Karpas-422 (cell line): ENCODE data around the gene ASPHD2. TPM values are rescaled to one million over a fixed set of nuclear protein-coding genes. Genes with fewer than 3 reads are reported as not detected.
A peak's percentile ranks its signal among the peaks of the same experiment; 100 is the strongest.

Experiments used
- DNase-seq: peaks from one replicate; pipeline ENCODE4 v3.0.0-alpha.2; 2015
- H2AFZ ChIP-seq: fragments of 200-600 bp; sonication (generic); 2 replicates; pipeline ENCODE4 v1.6.1; 2014; ENCODE audit warnings: antibody characterized with exemption, low read length, mixed read lengths
- H3K27ac ChIP-seq: fragments of 200-600 bp; sonication (generic); 2 replicates; pipeline ENCODE4 v1.5.1; 2014; ENCODE audit warnings: mild to moderate bottlenecking, low read length, moderate library complexity
- H3K27me3 ChIP-seq: fragments of 200-600 bp; sonication (generic); 2 replicates; pipeline ENCODE4 v1.6.1; 2014; ENCODE audit warnings: low read length, mixed read lengths
- H3K36me3 ChIP-seq: fragments of 200-600 bp; sonication (generic); 2 replicates; pipeline ENCODE4 v1.6.1; 2014; ENCODE audit warnings: low read length, mixed read lengths; ENCODE audit not compliant: insufficient read depth
- H3K4me1 ChIP-seq: fragments of 200-600 bp; sonication (generic); 2 replicates; pipeline ENCODE4 v1.6.1; 2014; ENCODE audit warnings: mild to moderate bottlenecking, low read length, mixed read lengths
- H3K4me2 ChIP-seq: fragments of 200-600 bp; sonication (generic); 2 replicates; pipeline ENCODE4 v1.6.1; 2014; ENCODE audit warnings: low read length, low read depth, mild to moderate bottlenecking; ENCODE audit not compliant: poor library complexity, severe bottlenecking
- H3K4me3 ChIP-seq: fragments of 200-600 bp; sonication (generic); 2 replicates; pipeline ENCODE4 v1.5.1; 2014; ENCODE audit warnings: mild to moderate bottlenecking, antibody characterized with exemption, low read length, mixed read lengths
- H3K79me2 ChIP-seq: fragments of 200-600 bp; sonication (generic); 2 replicates; pipeline ENCODE4 v1.6.1; 2014; ENCODE audit warnings: mild to moderate bottlenecking, low read length, mixed read lengths
- H3K9ac ChIP-seq: fragments of 200-600 bp; sonication (generic); 2 replicates; pipeline ENCODE4 v1.6.0; 2014; ENCODE audit warnings: low read length
- H3K9me2 ChIP-seq: fragments of 200-600 bp; sonication (generic), shearing (Covaris generic); replicated peaks from 2 replicates; pipeline ENCODE4 v1.6.0; 2014; ENCODE audit warnings: mild to moderate bottlenecking, low read length, moderate library complexity; ENCODE audit not compliant: insufficient read depth
- H3K9me3 ChIP-seq: fragments of 300-700, 200-600 bp; sonication (generic); 2 replicates; pipeline ENCODE4 v1.6.1; 2014; ENCODE audit warnings: low read length, mixed read lengths
- H4K20me1 ChIP-seq: fragments of 200-600 bp; sonication (generic); 2 replicates; pipeline ENCODE4 v1.6.1; 2014; ENCODE audit warnings: mild to moderate bottlenecking, antibody characterized with exemption, low read length, low read depth; ENCODE audit not compliant: insufficient read depth
- total RNA-seq: library from RNA; depleted of rRNA; stranded (reverse); fragments of >200 nt; shearing (Covaris generic); gene quantifications from 2 replicates; pipeline ENCODE4 v1.2.3, GENCODE V29; 2014; ENCODE audit warnings: low replicate concordance; rRNA removed

Gene ASPHD2
- total RNA-seq = 30.7 and 33.3 TPM in 2 replicates

GRCh38 chr22:26428515-26429457 lies at the start of gene ASPHD2:
ASPHD2 (plus strand) TSS chr22:26429260; CDS start chr22:26433616, 4,356 bp downstream.
- Histone ChIP-seq H3K27ac (peak within 1 kb of the TSS; percentile 97), H3K4me3 (peak within 1 kb of the TSS; percentile 96), H2AFZ (peak within 1 kb of the TSS; percentile 79; the same call in 1 of the 2 replicates), H3K9me3 (peaks cover under 1% of the 10 kb centered on the region; the same call in 1 of the 2 replicates), H4K20me1 (0 out of 2 replicates have a peak, but pooled peaks cover 4% of the 10 kb centered on the region), H3K79me2 (peaks cover 44% of the 10 kb centered on the region), H3K4me1 (peaks cover 28% of the 10 kb centered on the region), H3K9ac (peak within 1 kb of the TSS; percentile 92), H3K4me2 (peak within 1 kb of the TSS; percentile 86), H3K27me3 (no peaks in the 10 kb centered on the region), H3K9me2 (no peaks in the 10 kb centered on the region), H3K36me3 (no peaks in the 10 kb centered on the region; the same call in 1 of the 2 replicates)
- peak; percentile 94 for DNase-seq

GRCh38 chr22:26380072-26380830 lies 48.8 kb upstream of the ASPHD2 start:
- Histone ChIP-seq H3K9me2 (no peaks in the 10 kb centered on the region), H3K36me3 (no peaks in the 10 kb centered on the region; the same call in 1 of the 2 replicates)

GRCh38 chr22:26382782-26383181 lies 46.3 kb upstream of the ASPHD2 start:
- Histone ChIP-seq H3K36me3 (no peaks in the 10 kb centered on the region; the same call in 1 of the 2 replicates), H3K9ac (no peak overlapping the region; the same call in 1 of the 2 replicates), H3K79me2 (no peaks in the 10 kb centered on the region), H3K9me2 (no peaks in the 10 kb centered on the region), H3K4me2 (no peak overlapping the region), H4K20me1 (no peaks in the 10 kb centered on the region), H3K4me3 (no peak overlapping the region), H3K4me1 (peaks cover 76% of the 10 kb centered on the region), H3K27ac (peak overlapping the region; percentile 44), H2AFZ (no peak overlapping the region), H3K9me3 (no peaks in the 10 kb centered on the region), H3K27me3 (no peaks in the 10 kb centered on the region)
- no peak for DNase-seq

More at GRCh38 chr22:26380072-26380830, 48.8 kb upstream of the ASPHD2 start:
- no peaks in the 10 kb centered on the region for H4K20me1 ChIP-seq
- no peak overlapping the region for H2AFZ ChIP-seq
- H3K27ac ChIP-seq = no peak overlapping the region
- H3K79me2 ChIP-seq = no peaks in the 10 kb centered on the region
- H3K27me3 ChIP-seq = no peaks in the 10 kb centered on the region
- no peak overlapping the region for H3K4me2 ChIP-seq
- H3K4me3 ChIP-seq = no peak overlapping the region
- H3K9ac ChIP-seq = no peak overlapping the region
- DNase-seq = no peak
- H3K4me1 ChIP-seq = peaks cover 58% of the 10 kb centered on the region
- no peaks in the 10 kb centered on the region for H3K9me3 ChIP-seq

GRCh38 chr22:26383968-26384556 lies 45.0 kb upstream of the ASPHD2 start:
- H3K4me2 ChIP-seq = peak overlapping the region; percentile 63
- peak overlapping the region; percentile 68 for H3K9ac ChIP-seq
- no peaks in the 10 kb centered on the region for H3K27me3 ChIP-seq
- peak overlapping the region; percentile 97 for H3K27ac ChIP-seq
- no peaks in the 10 kb centered on the region for H3K9me3 ChIP-seq
- H3K9me2 ChIP-seq = no peaks in the 10 kb centered on the region
- H3K4me3 ChIP-seq = peak overlapping the region; percentile 35; the same call in 1 of the 2 replicates
- H3K4me1 ChIP-seq = peaks cover 79% of the 10 kb centered on the region
- DNase-seq = no peak
- H2AFZ ChIP-seq = no peak overlapping the region; the same call in 1 of the 2 replicates
- H3K79me2 ChIP-seq = no peaks in the 10 kb centered on the region
- H4K20me1 ChIP-seq = no peaks in the 10 kb centered on the region
- no peaks in the 10 kb centered on the region; the same call in 1 of the 2 replicates for H3K36me3 ChIP-seq

GRCh38 chr22:26385164-26385563 lies 43.9 kb upstream of the ASPHD2 start:
- Histone ChIP-seq H2AFZ (no peak overlapping the region), H4K20me1 (no peaks in the 10 kb centered on the region), H3K79me2 (no peaks in the 10 kb centered on the region), H3K9me3 (no peaks in the 10 kb centered on the region), H3K27ac (peak overlapping the region; percentile 97), H3K4me1 (peaks cover 82% of the 10 kb centered on the region), H3K9ac (peak overlapping the region; percentile 68), H3K4me2 (peak overlapping the region; percentile 63), H3K4me3 (peak overlapping the region; percentile 29; the same call in 1 of the 2 replicates), H3K9me2 (no peaks in the 10 kb centered on the region), H3K27me3 (no peaks in the 10 kb centered on the region), H3K36me3 (no peaks in the 10 kb centered on the region; the same call in 1 of the 2 replicates)
- DNase-seq = peak; percentile 87

- Histone ChIP-seq H3K27me3 (no peaks in the 10 kb centered on the region), H3K36me3 (no peaks in the 10 kb centered on the region), H3K4me3 (no peak overlapping the region), H3K9me2 (no peaks in the 10 kb centered on the region), H3K9me3 (no peaks in the 10 kb centered on the region), H3K27ac (no peak overlapping the region), H3K79me2 (no peaks in the 10 kb centered on the region), H3K4me2 (no peak overlapping the region), H3K9ac (no peak overlapping the region), H2AFZ (no peak overlapping the region), H4K20me1 (no peaks in the 10 kb centered on the region), H3K4me1 (peaks cover 53% of the 10 kb centered on the region)
- DNase-seq = no peak
Measured at GRCh38 chr22:26389125-26389524, 39.9 kb upstream of the ASPHD2 start.

GRCh38 chr22:26391091-26391490 lies 38.0 kb upstream of the ASPHD2 start:
- Histone ChIP-seq H3K27me3 (no peaks in the 10 kb centered on the region), H3K9me2 (no peaks in the 10 kb centered on the region), H3K79me2 (no peaks in the 10 kb centered on the region), H3K4me1 (peaks cover 33% of the 10 kb centered on the region), H3K4me2 (no peak overlapping the region), H3K36me3 (no peaks in the 10 kb centered on the region), H2AFZ (no peak overlapping the region), H3K9ac (no peak overlapping the region), H3K27ac (no peak overlapping the region), H3K9me3 (no peaks in the 10 kb centered on the region), H4K20me1 (no peaks in the 10 kb centered on the region), H3K4me3 (no peak overlapping the region)
- no peak for DNase-seq
